Stomach (tissue), 4 donors: ENCODE measurements around the gene ASB16.

Experiments used
- EP300 ChIP-seq: sonication (generic); formaldehyde crosslinking; IDR thresholded peaks from one replicate; pipeline ENCODE4 v1.6.1; 2017; ENCODE audit warnings: antibody characterized with exemption
- TF ChIP-seq, protein P1 (sequence below), 7 experiments: fragments of 450-650 bp in 4 of 7; fragments of 200-600 bp in 3 of 7; sonication (generic) in 3 of 7; IDR thresholded peaks; one replicate each; pipeline ENCODE4 v1.5.1; 2016 to 2019; ENCODE audit warnings: antibody characterized with exemption in 7 of 7, control low read depth in 2 of 7, mild to moderate bottlenecking in 1 of 7

DNA sequence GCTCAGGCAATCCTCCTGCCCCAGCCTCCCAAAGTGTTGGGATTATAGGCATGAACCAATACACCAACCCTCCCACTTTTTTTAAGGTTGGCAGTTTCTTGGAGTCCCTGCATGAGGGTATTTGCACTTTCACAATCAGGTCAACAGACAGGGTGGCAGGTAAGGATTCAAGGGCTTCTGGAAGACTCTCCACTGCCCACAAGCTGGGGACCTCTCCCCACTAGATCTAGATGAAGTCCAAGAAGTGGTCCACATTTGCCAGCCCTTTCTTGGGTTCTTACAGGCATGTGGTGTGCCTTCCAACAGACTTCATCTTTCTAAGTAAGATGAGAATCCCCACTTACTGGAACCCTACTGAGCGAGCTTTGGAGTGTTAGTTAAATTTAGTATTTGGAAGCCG is 3.9 kb downstream of the ASB16 start:
- TF ChIP-seq, protein P1, sequence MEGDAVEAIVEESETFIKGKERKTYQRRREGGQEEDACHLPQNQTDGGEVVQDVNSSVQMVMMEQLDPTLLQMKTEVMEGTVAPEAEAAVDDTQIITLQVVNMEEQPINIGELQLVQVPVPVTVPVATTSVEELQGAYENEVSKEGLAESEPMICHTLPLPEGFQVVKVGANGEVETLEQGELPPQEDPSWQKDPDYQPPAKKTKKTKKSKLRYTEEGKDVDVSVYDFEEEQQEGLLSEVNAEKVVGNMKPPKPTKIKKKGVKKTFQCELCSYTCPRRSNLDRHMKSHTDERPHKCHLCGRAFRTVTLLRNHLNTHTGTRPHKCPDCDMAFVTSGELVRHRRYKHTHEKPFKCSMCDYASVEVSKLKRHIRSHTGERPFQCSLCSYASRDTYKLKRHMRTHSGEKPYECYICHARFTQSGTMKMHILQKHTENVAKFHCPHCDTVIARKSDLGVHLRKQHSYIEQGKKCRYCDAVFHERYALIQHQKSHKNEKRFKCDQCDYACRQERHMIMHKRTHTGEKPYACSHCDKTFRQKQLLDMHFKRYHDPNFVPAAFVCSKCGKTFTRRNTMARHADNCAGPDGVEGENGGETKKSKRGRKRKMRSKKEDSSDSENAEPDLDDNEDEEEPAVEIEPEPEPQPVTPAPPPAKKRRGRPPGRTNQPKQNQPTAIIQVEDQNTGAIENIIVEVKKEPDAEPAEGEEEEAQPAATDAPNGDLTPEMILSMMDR (IDR thresholded peaks at IDR 0.05) = no peak
- TF ChIP-seq EP300 = no peak
